ENCODE results near the gene XRCC6. TPM values are rescaled to one million over a fixed set of nuclear protein-coding genes. Genes with fewer than 3 reads are reported as not detected.

Gene XRCC6
- total and polyA plus RNA-seq, 2 of the 4 experiments (the other 2 are of a cell fraction): 202 to 401 TPM

- Histone ChIP-seq H3K18ac (ENCODE audit: low read depth, low read length) (no peak overlapping the region), H3K4ac (ENCODE audit: low read depth, low read length) (no peak overlapping the region), H3K9me1 (ENCODE audit: insufficient read depth, low read length) (no peaks in the 10 kb centered on the region; the same call in 1 of the 2 replicates), H4K8ac (ENCODE audit: low read depth in 2 of 2, low read length in 2 of 2) (no peak overlapping the region), H2BK120ac (ENCODE audit: low read depth, low read length) (no peak overlapping the region), H3K9ac (ENCODE audit: low read depth, low read length) (no peak overlapping the region), H2AFZ (replicated peaks; ENCODE audit: low read length, poor library complexity) (peak overlapping the region; percentile 23), H3K23ac (ENCODE audit: low read depth, low read length) (no peak overlapping the region), H2AK9ac (replicated peaks; ENCODE audit: low read depth, low read length, poor library complexity) (peak overlapping the region; percentile 76), H4K5ac (ENCODE audit: low read depth, low read length) (no peak overlapping the region), H3K4me1 (ENCODE audit: control insufficient read depth, insufficient read depth, low read length) (peaks cover 7% of the 10 kb centered on the region; the same call in 1 of the 2 replicates), H3K4me2 (ENCODE audit: low read depth, low read length) (no peak overlapping the region), H3K36me3 (ENCODE audit: control insufficient read depth, insufficient read depth, low read length) (peaks cover 62% of the 10 kb centered on the region), H3K27me3 (ENCODE audit: control insufficient read depth, insufficient read depth, low read length) (no peaks in the 10 kb centered on the region), H2BK20ac (ENCODE audit: low read depth, low read length) (no peak overlapping the region), H3K4me3 (ENCODE audit: insufficient read depth, low read depth, low read length) (no peak overlapping the region), H3K56ac (ENCODE audit: extremely low read depth, insufficient read depth, low read length) (no peak overlapping the region), H2BK15ac (ENCODE audit: low read depth, low read length) (no peak overlapping the region), H3K9me3 (ENCODE audit: control insufficient read depth, insufficient read depth, low read length) (no peaks in the 10 kb centered on the region), H2BK5ac (ENCODE audit: low read depth, low read length, poor library complexity, severe bottlenecking) (no peak overlapping the region), H4K20me1 (ENCODE audit: insufficient read depth, low read length) (no peaks in the 10 kb centered on the region; the same call in none of the 2 replicates), H3K79me1 (ENCODE audit: low read depth in 1 of 2, low read length in 2 of 2) (peaks cover 0 to 41% of the 10 kb centered on the region in 2 experiments; a peak in 3 of 4 replicates), H2AK5ac (ENCODE audit: low read depth, low read length) (no peak overlapping the region), H3K14ac (replicated peaks; ENCODE audit: low read depth, low read length) (no peak overlapping the region), H3K27ac (ENCODE audit: insufficient read depth, low read length) (no peak overlapping the region), H4K91ac (ENCODE audit: insufficient read depth, low read depth, low read length) (no peak overlapping the region)
- 100% methylated on average over 5 of the region's 11 CpGs; no CpG with 5 or more reads in 1 of the 2 experiments for WGBS, 2 experiments (ENCODE audit: extremely low coverage in 2 of 2, insufficient read length in 1 of 2)
- ATAC-seq (ENCODE audit: low read depth): no peak
- no TSS peak for BruUV-seq (replicated peaks)
- DNase-seq: no peak
- TF ChIP-seq CEBPB (IDR thresholded peaks at IDR 0.05; ENCODE audit: low read depth, low read length): no peak
- TF ChIP-seq MAZ (IDR thresholded peaks at IDR 0.05; ENCODE audit: borderline replicate concordance, low read depth, low read length): no peak
- TF ChIP-seq, protein P1, sequence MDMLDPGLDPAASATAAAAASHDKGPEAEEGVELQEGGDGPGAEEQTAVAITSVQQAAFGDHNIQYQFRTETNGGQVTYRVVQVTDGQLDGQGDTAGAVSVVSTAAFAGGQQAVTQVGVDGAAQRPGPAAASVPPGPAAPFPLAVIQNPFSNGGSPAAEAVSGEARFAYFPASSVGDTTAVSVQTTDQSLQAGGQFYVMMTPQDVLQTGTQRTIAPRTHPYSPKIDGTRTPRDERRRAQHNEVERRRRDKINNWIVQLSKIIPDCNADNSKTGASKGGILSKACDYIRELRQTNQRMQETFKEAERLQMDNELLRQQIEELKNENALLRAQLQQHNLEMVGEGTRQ (IDR thresholded peaks at IDR 0.05; ENCODE audit: low read depth, low read length): no peak
- in situ Hi-C loops (cut with MboI; ENCODE audit: low sequenced_read_pairs) (no loop called here), dilution Hi-C loops (cut with HindIII; ENCODE audit: low sequenced_read_pairs, unreplicated experiment) (no loop called here), intact Hi-C loops (cut with micrococcal nuclease) (no loop called here)
- POLR2A ChIA-PET (ENCODE audit: unreplicated experiment): no interaction called here
- CTCF ChIA-PET: no interaction called here
Measured at GRCh38 chr22:41573677-41574076, 47.4 kb upstream of the XRCC6 start.
